WTC11 (cell line): ENCODE data around the gene TRABD. TPM values are rescaled to one million over a fixed set of nuclear protein-coding genes. Genes with fewer than 3 reads are reported as not detected.

Experiments used
- ATAC-seq: fragments of 200-7000 bp; cut with Tn5 transposase; 2 replicates; pipeline ENCODE4 v1.10.0; 2021; ENCODE audit warnings: mild to moderate bottlenecking, moderate library complexity
- CTCF ChIA-PET: fragments of 300-600 bp; sonication (Branson Sonifier 250); formaldehyde crosslinking; loops from one replicate; lab custom pipeline; 2021; ENCODE audit warnings: antibody characterized with exemption; lab: Charles Lee
- POLR2A ChIA-PET: fragments of 350-600 bp; sonication (Branson Sonifier 250); formaldehyde crosslinking; loops from one replicate; lab custom pipeline; 2021; ENCODE audit warnings: antibody characterized with exemption; lab: Charles Lee
- DNase-seq: peaks from one replicate; pipeline ENCODE4 v3.0.0; 2021; ENCODE audit warnings: low spot score
- H3K27ac Mint-ChIP-seq: 2 replicates; pipeline ENCODE4 v1.8.0; 2021; ENCODE audit warnings: mixed read lengths
- H3K27me3 Mint-ChIP-seq: 2 replicates; pipeline ENCODE4 v1.8.0; 2021; ENCODE audit warnings: low read depth, mild to moderate bottlenecking, moderate library complexity, mixed read lengths
- H3K36me3 Mint-ChIP-seq: 2 replicates; pipeline ENCODE4 v1.8.0; 2021; ENCODE audit warnings: mixed read lengths
- H3K4me1 Mint-ChIP-seq: 2 replicates; pipeline ENCODE4 v1.8.0; 2022; ENCODE audit warnings: mixed read lengths
- H3K4me3 Mint-ChIP-seq: 2 replicates; pipeline ENCODE4 v1.8.0; 2021; ENCODE audit warnings: mild to moderate bottlenecking, moderate library complexity, mixed read lengths
- H3K9me3 Mint-ChIP-seq: 2 replicates; pipeline ENCODE4 v1.8.0; 2021; ENCODE audit warnings: mixed read lengths
- ATF1 ChIP-seq: sonication (generic); formaldehyde crosslinking; IDR thresholded peaks from 2 replicates; pipeline ENCODE4 v1.8.1; 2023; ENCODE audit warnings: mild to moderate bottlenecking, moderate library complexity, missing genetic modification reagents
- ELF4 ChIP-seq: sonication (generic); formaldehyde crosslinking; IDR thresholded peaks from 2 replicates; pipeline ENCODE4 v1.8.1; 2022; ENCODE audit warnings: low read depth, mild to moderate bottlenecking, moderate library complexity, missing genetic modification reagents
- FOXP1 ChIP-seq: sonication (generic); formaldehyde crosslinking; IDR thresholded peaks from 2 replicates; pipeline ENCODE4 v1.8.0; 2022; ENCODE audit warnings: missing genetic modification reagents, mild to moderate bottlenecking, moderate library complexity, borderline replicate concordance
- NFATC4 ChIP-seq: fragments of 250-450 bp; sonication (Bioruptor Pico); IDR thresholded peaks from 2 replicates; pipeline ENCODE4 v1.9.0; 2021; ENCODE audit warnings: mild to moderate bottlenecking
- NR2C2 ChIP-seq: sonication (generic); formaldehyde crosslinking; IDR thresholded peaks from 2 replicates; pipeline ENCODE4 v1.8.0; 2022; ENCODE audit warnings: mild to moderate bottlenecking, missing genetic modification reagents
- NR3C1 ChIP-seq: sonication (generic); formaldehyde crosslinking; conservative IDR thresholded peaks from 2 replicates; pipeline ENCODE4 v1.8.1; 2023; ENCODE audit warnings: low read depth, mild to moderate bottlenecking, missing genetic modification reagents
- PRRX2 ChIP-seq: fragments of 250-450 bp; sonication (Bioruptor Pico); IDR thresholded peaks from 2 replicates; pipeline ENCODE4 v1.8.0; 2021; ENCODE audit warnings: mild to moderate bottlenecking
- TCF7 ChIP-seq: sonication (generic); formaldehyde crosslinking; IDR thresholded peaks from 2 replicates; pipeline ENCODE4 v1.8.0; 2022; ENCODE audit warnings: mild to moderate bottlenecking, low read depth, missing genetic modification reagents, moderate library complexity
- ZNF138 ChIP-seq: sonication (generic); formaldehyde crosslinking; conservative IDR thresholded peaks from 2 replicates; pipeline ENCODE4 v1.8.1; 2022; ENCODE audit warnings: mild to moderate bottlenecking, moderate library complexity, missing genetic modification reagents
- total RNA-seq: library from RNA; stranded (reverse); gene quantifications from 3 replicates; pipeline ENCODE4 v1.2.3, GENCODE V29; 2021
- TF ChIP-seq, protein P1 (sequence below): fragments of 250-450 bp; sonication (Bioruptor Pico); conservative IDR thresholded peaks from 2 replicates; pipeline ENCODE4 v1.9.0; 2021; ENCODE audit warnings: mild to moderate bottlenecking
- TF ChIP-seq, protein P2 (sequence below): fragments of 250-450 bp; sonication (Bioruptor Pico); IDR thresholded peaks from 2 replicates; pipeline ENCODE4 v1.9.0; 2021; ENCODE audit warnings: mild to moderate bottlenecking
- TF ChIP-seq, protein P3 (sequence below): sonication (generic); formaldehyde crosslinking; IDR thresholded peaks from 2 replicates; pipeline ENCODE4 v1.8.1; 2023; ENCODE audit warnings: mild to moderate bottlenecking, missing genetic modification reagents, moderate library complexity
- TF ChIP-seq, protein P4 (sequence below): sonication (generic); formaldehyde crosslinking; conservative IDR thresholded peaks from 2 replicates; pipeline ENCODE4 v1.8.1; 2023; ENCODE audit warnings: mild to moderate bottlenecking, low read depth, missing genetic modification reagents, moderate library complexity
- TF ChIP-seq, protein P5 (sequence below): fragments of 250-450 bp; sonication (Bioruptor Pico); IDR thresholded peaks from 2 replicates; pipeline ENCODE4 v1.9.0; 2021; ENCODE audit warnings: mild to moderate bottlenecking, borderline replicate concordance
- TF ChIP-seq, protein P6 (sequence below): sonication (generic); formaldehyde crosslinking; IDR thresholded peaks from 2 replicates; pipeline ENCODE4 v1.8.1; 2022; ENCODE audit warnings: low read depth, mild to moderate bottlenecking, moderate library complexity, missing genetic modification reagents, borderline replicate concordance

Gene TRABD
- total RNA-seq, 1 experiment from 2014 or later, result 90.4 TPM

DNA sequence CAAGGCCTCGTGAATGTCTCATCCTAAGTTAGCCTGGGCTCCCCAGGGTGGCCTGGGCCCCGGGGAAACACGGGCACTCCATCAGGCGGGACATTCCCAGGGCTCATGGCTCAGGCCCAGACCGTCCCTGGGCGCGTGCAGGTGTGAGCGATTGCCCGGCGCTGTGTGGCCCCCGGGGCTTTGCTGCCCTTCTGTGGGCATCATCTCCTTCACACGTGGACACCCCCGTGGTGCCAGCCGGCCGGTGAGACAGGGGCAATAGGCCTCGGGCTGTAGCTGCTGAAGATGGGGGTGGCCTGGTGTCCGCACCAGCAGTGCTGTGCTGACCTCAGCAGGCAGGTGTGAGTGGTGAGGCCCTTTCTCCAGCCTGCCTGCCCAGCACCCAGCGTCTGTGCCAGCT is 10.5 kb downstream of the TRABD start (continued):
- TF ChIP-seq, protein P1, sequence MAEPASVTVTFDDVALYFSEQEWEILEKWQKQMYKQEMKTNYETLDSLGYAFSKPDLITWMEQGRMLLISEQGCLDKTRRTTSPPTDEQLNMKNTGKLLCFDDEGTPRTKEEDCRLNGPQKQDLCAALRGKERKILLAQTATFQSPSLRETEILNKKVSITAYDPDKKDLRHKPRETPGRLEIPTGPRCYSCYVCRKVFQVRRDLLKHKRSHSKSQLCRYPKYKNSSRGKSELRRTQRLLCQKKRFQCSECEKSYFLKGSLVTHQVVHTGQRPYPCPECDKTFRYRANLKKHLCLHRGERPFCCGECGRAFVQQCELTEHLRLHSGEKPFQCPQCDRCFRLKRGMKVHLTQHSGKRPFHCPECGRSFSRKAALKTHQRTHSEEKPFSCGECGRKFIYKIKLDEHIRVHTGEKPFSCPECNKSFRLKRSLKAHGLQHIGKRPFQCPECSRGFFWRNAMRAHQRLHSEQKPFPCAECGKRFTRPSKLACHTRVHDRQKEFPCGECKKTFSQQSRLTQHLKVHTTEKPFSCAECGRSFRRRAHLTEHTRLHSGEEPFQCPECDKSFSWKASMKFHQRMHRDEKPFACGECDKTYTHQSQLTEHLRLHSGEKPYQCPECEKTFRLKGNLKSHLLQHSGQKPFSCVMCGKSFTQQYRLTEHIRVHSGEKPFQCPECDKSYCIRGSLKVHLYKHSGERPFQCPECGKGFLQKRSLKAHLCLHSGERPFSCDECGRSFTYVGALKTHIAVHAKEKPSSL (CRISPR knock-in tag), result no peak
- TF ChIP-seq NFATC4 (CRISPR knock-in tag), result no peak

DNA sequence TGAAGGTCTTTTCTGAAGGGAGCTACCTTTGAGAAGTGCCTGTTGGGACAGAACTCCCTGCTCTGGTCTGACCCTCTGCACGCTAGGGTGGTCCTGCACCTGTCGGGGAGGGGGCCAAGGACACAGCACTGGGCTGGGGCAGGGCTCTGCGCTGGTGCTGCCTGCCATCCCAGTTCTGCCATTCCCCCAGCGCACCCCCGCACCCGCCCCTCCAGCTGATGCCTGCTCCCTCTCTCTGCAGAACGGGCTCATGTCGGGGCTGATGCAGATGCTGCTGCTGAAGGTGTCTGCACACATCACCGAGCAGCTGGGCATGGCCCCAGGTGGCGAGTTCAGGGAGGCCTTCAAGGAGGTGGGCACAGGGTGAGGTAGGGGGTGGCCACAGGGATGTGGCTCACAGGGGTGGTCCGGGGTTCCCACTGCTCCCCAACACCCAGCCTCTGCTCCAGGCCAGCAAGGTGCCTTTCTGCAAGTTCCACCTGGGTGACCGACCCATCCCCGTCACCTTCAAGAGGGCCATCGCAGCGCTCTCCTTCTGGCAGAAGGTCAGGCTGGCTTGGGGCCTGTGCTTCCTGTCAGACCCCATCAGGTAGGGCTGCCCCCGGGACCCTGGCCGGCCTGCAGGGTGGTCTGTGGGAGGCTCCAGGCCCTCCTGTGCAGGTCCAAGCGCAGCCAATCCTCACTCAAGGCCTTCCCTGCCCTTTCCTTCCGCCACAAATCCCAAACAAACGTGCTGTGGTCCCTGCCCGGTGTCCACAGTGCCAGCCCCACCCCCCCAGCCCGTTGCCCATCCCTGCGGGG is 11.5 kb downstream of the TRABD start:
- H3K27me3 Mint-ChIP-seq, result no peaks in the 10 kb centered on the region
- H3K4me1 Mint-ChIP-seq, result peaks cover 7% of the 10 kb centered on the region
- no peak for DNase-seq
- no peaks in the 10 kb centered on the region for H3K36me3 Mint-ChIP-seq
- TF ChIP-seq, protein P2, sequence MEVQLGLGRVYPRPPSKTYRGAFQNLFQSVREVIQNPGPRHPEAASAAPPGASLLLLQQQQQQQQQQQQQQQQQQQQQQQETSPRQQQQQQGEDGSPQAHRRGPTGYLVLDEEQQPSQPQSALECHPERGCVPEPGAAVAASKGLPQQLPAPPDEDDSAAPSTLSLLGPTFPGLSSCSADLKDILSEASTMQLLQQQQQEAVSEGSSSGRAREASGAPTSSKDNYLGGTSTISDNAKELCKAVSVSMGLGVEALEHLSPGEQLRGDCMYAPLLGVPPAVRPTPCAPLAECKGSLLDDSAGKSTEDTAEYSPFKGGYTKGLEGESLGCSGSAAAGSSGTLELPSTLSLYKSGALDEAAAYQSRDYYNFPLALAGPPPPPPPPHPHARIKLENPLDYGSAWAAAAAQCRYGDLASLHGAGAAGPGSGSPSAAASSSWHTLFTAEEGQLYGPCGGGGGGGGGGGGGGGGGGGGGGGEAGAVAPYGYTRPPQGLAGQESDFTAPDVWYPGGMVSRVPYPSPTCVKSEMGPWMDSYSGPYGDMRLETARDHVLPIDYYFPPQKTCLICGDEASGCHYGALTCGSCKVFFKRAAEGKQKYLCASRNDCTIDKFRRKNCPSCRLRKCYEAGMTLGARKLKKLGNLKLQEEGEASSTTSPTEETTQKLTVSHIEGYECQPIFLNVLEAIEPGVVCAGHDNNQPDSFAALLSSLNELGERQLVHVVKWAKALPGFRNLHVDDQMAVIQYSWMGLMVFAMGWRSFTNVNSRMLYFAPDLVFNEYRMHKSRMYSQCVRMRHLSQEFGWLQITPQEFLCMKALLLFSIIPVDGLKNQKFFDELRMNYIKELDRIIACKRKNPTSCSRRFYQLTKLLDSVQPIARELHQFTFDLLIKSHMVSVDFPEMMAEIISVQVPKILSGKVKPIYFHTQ (CRISPR knock-in tag), result no peak
- TF ChIP-seq TCF7 (CRISPR knock-in tag), result 0 out of 2 replicates have a peak, but pooled peaks have one; percentile 16
- ChIA-PET POLR2A (no interaction called here), CTCF (interaction anchor here (1.3 to 1.4 kb wide), 2 partner anchors 10 to 55 kb away, joined by 3 read pairs; no protein-coding TSS in a partner anchor)
- H3K27ac Mint-ChIP-seq, result no peak overlapping the region
- no peaks in the 10 kb centered on the region for H3K9me3 Mint-ChIP-seq
- no peak overlapping the region for H3K4me3 Mint-ChIP-seq
- ATAC-seq, result no peak

DNA sequence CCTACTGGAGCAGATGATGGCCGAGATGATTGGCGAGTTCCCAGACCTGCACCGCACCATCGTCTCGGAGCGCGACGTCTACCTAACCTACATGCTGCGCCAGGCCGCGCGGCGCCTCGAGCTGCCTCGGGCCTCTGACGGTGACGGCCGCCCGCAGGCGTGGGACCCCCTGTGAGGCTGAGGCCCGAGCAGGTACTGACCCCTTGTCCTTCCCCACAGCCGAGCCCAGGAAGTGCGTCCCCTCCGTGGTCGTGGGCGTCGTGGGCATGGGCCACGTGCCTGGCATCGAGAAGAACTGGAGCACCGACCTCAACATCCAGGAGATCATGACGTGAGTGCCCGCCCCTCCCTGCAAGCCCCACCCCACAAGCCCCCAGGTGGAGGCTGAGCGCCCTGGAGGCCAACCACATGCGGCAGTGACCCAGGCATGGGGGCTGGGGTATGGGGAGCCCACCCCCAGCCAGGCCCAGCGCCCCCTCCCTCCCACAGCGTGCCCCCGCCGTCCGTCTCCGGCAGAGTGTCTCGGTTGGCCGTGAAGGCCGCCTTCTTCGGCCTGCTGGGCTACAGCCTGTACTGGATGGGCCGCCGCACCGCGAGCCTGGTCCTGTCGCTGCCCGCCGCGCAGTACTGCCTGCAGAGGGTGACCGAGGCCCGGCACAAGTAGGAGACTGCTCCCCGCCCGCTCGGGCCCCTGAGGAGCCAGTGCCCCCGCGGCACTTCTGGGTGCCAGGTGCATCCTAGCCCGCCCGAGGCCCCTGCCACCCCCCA is 12.3 kb downstream of the TRABD start:
- Mint-ChIP-seq H3K4me3 (no peak overlapping the region), H3K4me1 (peaks cover 12% of the 10 kb centered on the region), H3K27ac (no peak overlapping the region), H3K36me3 (peaks cover 3% of the 10 kb centered on the region; the same call in 1 of the 2 replicates), H3K9me3 (no peaks in the 10 kb centered on the region), H3K27me3 (no peaks in the 10 kb centered on the region)
- POLR2A ChIA-PET, result no interaction called here
- ATAC-seq, result no peak
- no peak for DNase-seq
- CTCF ChIA-PET, result interaction anchor here (0.9 kb wide), 1 partner anchor 9 kb away, joined by 7 read pairs; no protein-coding TSS in a partner anchor
- TF ChIP-seq ZNF138 (CRISPR knock-in tag), result no peak
- no peak for TF ChIP-seq ELF4 (CRISPR knock-in tag)
- TF ChIP-seq, protein P3, sequence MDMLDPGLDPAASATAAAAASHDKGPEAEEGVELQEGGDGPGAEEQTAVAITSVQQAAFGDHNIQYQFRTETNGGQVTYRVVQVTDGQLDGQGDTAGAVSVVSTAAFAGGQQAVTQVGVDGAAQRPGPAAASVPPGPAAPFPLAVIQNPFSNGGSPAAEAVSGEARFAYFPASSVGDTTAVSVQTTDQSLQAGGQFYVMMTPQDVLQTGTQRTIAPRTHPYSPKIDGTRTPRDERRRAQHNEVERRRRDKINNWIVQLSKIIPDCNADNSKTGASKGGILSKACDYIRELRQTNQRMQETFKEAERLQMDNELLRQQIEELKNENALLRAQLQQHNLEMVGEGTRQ, result no peak
- no peak for TF ChIP-seq NR2C2
- TF ChIP-seq, protein P4, sequence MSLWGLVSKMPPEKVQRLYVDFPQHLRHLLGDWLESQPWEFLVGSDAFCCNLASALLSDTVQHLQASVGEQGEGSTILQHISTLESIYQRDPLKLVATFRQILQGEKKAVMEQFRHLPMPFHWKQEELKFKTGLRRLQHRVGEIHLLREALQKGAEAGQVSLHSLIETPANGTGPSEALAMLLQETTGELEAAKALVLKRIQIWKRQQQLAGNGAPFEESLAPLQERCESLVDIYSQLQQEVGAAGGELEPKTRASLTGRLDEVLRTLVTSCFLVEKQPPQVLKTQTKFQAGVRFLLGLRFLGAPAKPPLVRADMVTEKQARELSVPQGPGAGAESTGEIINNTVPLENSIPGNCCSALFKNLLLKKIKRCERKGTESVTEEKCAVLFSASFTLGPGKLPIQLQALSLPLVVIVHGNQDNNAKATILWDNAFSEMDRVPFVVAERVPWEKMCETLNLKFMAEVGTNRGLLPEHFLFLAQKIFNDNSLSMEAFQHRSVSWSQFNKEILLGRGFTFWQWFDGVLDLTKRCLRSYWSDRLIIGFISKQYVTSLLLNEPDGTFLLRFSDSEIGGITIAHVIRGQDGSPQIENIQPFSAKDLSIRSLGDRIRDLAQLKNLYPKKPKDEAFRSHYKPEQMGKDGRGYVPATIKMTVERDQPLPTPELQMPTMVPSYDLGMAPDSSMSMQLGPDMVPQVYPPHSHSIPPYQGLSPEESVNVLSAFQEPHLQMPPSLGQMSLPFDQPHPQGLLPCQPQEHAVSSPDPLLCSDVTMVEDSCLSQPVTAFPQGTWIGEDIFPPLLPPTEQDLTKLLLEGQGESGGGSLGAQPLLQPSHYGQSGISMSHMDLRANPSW, result no peak
- TF ChIP-seq FOXP1 (CRISPR knock-in tag), result no peak
- TF ChIP-seq, protein P5, sequence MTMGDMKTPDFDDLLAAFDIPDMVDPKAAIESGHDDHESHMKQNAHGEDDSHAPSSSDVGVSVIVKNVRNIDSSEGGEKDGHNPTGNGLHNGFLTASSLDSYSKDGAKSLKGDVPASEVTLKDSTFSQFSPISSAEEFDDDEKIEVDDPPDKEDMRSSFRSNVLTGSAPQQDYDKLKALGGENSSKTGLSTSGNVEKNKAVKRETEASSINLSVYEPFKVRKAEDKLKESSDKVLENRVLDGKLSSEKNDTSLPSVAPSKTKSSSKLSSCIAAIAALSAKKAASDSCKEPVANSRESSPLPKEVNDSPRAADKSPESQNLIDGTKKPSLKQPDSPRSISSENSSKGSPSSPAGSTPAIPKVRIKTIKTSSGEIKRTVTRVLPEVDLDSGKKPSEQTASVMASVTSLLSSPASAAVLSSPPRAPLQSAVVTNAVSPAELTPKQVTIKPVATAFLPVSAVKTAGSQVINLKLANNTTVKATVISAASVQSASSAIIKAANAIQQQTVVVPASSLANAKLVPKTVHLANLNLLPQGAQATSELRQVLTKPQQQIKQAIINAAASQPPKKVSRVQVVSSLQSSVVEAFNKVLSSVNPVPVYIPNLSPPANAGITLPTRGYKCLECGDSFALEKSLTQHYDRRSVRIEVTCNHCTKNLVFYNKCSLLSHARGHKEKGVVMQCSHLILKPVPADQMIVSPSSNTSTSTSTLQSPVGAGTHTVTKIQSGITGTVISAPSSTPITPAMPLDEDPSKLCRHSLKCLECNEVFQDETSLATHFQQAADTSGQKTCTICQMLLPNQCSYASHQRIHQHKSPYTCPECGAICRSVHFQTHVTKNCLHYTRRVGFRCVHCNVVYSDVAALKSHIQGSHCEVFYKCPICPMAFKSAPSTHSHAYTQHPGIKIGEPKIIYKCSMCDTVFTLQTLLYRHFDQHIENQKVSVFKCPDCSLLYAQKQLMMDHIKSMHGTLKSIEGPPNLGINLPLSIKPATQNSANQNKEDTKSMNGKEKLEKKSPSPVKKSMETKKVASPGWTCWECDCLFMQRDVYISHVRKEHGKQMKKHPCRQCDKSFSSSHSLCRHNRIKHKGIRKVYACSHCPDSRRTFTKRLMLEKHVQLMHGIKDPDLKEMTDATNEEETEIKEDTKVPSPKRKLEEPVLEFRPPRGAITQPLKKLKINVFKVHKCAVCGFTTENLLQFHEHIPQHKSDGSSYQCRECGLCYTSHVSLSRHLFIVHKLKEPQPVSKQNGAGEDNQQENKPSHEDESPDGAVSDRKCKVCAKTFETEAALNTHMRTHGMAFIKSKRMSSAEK (CRISPR knock-in tag), result no peak
- TF ChIP-seq PRRX2 (CRISPR knock-in tag), result no peak
- TF ChIP-seq, protein P6, sequence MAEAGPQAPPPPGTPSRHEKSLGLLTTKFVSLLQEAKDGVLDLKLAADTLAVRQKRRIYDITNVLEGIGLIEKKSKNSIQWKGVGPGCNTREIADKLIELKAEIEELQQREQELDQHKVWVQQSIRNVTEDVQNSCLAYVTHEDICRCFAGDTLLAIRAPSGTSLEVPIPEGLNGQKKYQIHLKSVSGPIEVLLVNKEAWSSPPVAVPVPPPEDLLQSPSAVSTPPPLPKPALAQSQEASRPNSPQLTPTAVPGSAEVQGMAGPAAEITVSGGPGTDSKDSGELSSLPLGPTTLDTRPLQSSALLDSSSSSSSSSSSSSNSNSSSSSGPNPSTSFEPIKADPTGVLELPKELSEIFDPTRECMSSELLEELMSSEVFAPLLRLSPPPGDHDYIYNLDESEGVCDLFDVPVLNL, result no peak
- TF ChIP-seq NR3C1, result no peak
- TF ChIP-seq ATF1, result no peak
